K562 (cell line): Measurements from ENCODE around the gene OR6S1. TPM values are rescaled to one million over a fixed set of nuclear protein-coding genes. Genes with fewer than 3 reads are reported as not detected.
A peak's percentile ranks its signal among the peaks of the same experiment; 100 is the strongest.

ENCODE experiments used
- ARHGAP35 ChIP-seq: fragments of 450-650 bp; IDR thresholded peaks from 2 replicates; pipeline ENCODE4 v1.6.1; 2018; ENCODE audit not compliant: partially characterized antibody
- CREM ChIP-seq: IDR thresholded peaks from 2 replicates; pipeline ENCODE4 v1.6.1; 2014; ENCODE audit warnings: antibody characterized with exemption, low read depth
- ESRRA ChIP-seq: fragments of 450-650 bp; IDR thresholded peaks from 2 replicates; pipeline ENCODE4 v1.6.1; 2014; ENCODE audit warnings: low read depth, mild to moderate bottlenecking, moderate library complexity, borderline replicate concordance
- ETS2 ChIP-seq: IDR thresholded peaks from 2 replicates; pipeline ENCODE4 v1.6.1; 2016; ENCODE audit warnings: borderline replicate concordance, missing genetic modification characterization, mild to moderate bottlenecking, moderate library complexity, missing compliant biosample characterization; ENCODE audit not compliant: poor library complexity, severe bottlenecking
- GATAD2B ChIP-seq: fragments of 450-650 bp; IDR thresholded peaks from 2 replicates; pipeline ENCODE4 v1.6.1; 2017; ENCODE audit warnings: mild to moderate bottlenecking, borderline replicate concordance
- MCM2 ChIP-seq: fragments of 450-650 bp; IDR thresholded peaks from 2 replicates; pipeline ENCODE4 v1.6.1; 2017; ENCODE audit warnings: low read depth, mild to moderate bottlenecking
- PHTF2 ChIP-seq: fragments of 250-450 bp; sonication (Bioruptor Pico); IDR thresholded peaks from 2 replicates; pipeline ENCODE4 v1.5.0; 2021; ENCODE audit warnings: mild to moderate bottlenecking
- RBBP5 ChIP-seq: fragments of 200-600 bp; sonication (generic); IDR thresholded peaks from 2 replicates; pipeline ENCODE4 v1.6.1; 2012; ENCODE audit warnings: borderline replicate concordance, mild to moderate bottlenecking, low read length, control low read depth, inconsistent platforms; ENCODE audit not compliant: insufficient read depth, poor library complexity, severe bottlenecking
- RBM22 ChIP-seq: fragments of 200-400 bp; formaldehyde crosslinking; IDR thresholded peaks from 2 replicates; pipeline ENCODE4 v1.6.1; 2018; ENCODE audit warnings: low read length, low read depth; ENCODE audit not compliant: poor library complexity, severe bottlenecking
- SMC3 ChIP-seq: conservative IDR thresholded peaks from 2 replicates; pipeline ENCODE4 v1.6.1; 2011; ENCODE audit warnings: low read depth, low read length, improper control_type of control experiment; ENCODE audit not compliant: insufficient read depth
- ZNF253 ChIP-seq: fragments of 250-450 bp; sonication (Bioruptor Pico); conservative IDR thresholded peaks from 2 replicates; pipeline ENCODE4 v1.6.1; 2021; ENCODE audit warnings: mild to moderate bottlenecking
- ZNF263 ChIP-seq: sonication (generic); formaldehyde crosslinking; IDR thresholded peaks from 2 replicates; pipeline ENCODE4 v1.8.0; 2022; ENCODE audit warnings: mild to moderate bottlenecking, missing genetic modification reagents, borderline replicate concordance
- ZNF311 ChIP-seq: fragments of 250-450 bp; sonication (Bioruptor Pico); IDR thresholded peaks from 2 replicates; pipeline ENCODE4 v1.4.0; 2020; ENCODE audit warnings: mild to moderate bottlenecking, moderate library complexity
- polyA plus RNA-seq, 8 experiments: library from polyadenylated mRNA; depleted of rRNA in 4 of 8; stranded (reverse) in 5 of 8; unstranded in 3 of 8; fragments of >200 nt; fragmentation: Nextera tagmentation in 2 of 8; fragmentation: Illumina TruSeq in 1 of 8; extraction: Ambion mirVana in 2 of 8; extraction: Trizol in 1 of 8; gene quantifications; 2 replicates each; pipeline versions ENCODE4 v1.2.1 to v1.2.3, GENCODE V29; 2011 to 2014; ENCODE audit warnings: inconsistent platforms in 1 of 8, missing spikeins in 1 of 8
- total RNA-seq, 7 experiments: library from RNA; depleted of rRNA in 6 of 7; stranded (reverse); fragments of >200 nt in 6 of 7; fragmentation: Illumina TruSeq in 2 of 7; extraction: Trizol in 2 of 7; gene quantifications; 2 replicates each; pipeline versions ENCODE4 v1.2.1 to v1.2.3, GENCODE V29; 2011 to 2021; ENCODE audit warnings: low replicate concordance in 1 of 7
- TF ChIP-seq, protein P1 (sequence below), 2 experiments: IDR thresholded peaks; 2 replicates each; pipeline ENCODE4 v1.6.1; 2011; ENCODE audit warnings: borderline replicate concordance in 1 of 2, control low read depth in 1 of 2, low read depth in 1 of 2, low read length in 1 of 2, mild to moderate bottlenecking in 1 of 2, mixed read lengths in 1 of 2, moderate library complexity in 1 of 2; ENCODE audit not compliant: insufficient read depth in 1 of 2, insufficient read length in 1 of 2, poor library complexity in 1 of 2, severe bottlenecking in 1 of 2; ENCODE audit errors: extremely low read depth in 1 of 2
- TF ChIP-seq, protein P2 (sequence below): fragments of 450-650 bp; formaldehyde crosslinking; IDR thresholded peaks from 2 replicates; pipeline ENCODE4 v1.4.0; 2020; ENCODE audit warnings: mild to moderate bottlenecking, moderate library complexity
- TF ChIP-seq, protein P3 (sequence below): fragments of 250-450 bp; sonication (Bioruptor Pico); IDR thresholded peaks from 2 replicates; pipeline ENCODE4 v1.6.1; 2021; ENCODE audit warnings: mild to moderate bottlenecking
- TF ChIP-seq, protein P4 (sequence below): sonication (generic); formaldehyde crosslinking; IDR thresholded peaks from 2 replicates; pipeline ENCODE4 v1.8.0; 2022; ENCODE audit warnings: mild to moderate bottlenecking, missing genetic modification reagents
- TF ChIP-seq, protein P5 (sequence below): sonication (generic); formaldehyde crosslinking; IDR thresholded peaks from 2 replicates; pipeline ENCODE4 v1.8.0; 2022; ENCODE audit warnings: missing genetic modification reagents, mild to moderate bottlenecking, moderate library complexity, borderline replicate concordance

OR6S1 gene
- total and polyA plus RNA-seq, 9 of the 15 experiments (the other 6 are each of a cell fraction or from before 2014, with no cell fraction given), result not detected

DNA sequence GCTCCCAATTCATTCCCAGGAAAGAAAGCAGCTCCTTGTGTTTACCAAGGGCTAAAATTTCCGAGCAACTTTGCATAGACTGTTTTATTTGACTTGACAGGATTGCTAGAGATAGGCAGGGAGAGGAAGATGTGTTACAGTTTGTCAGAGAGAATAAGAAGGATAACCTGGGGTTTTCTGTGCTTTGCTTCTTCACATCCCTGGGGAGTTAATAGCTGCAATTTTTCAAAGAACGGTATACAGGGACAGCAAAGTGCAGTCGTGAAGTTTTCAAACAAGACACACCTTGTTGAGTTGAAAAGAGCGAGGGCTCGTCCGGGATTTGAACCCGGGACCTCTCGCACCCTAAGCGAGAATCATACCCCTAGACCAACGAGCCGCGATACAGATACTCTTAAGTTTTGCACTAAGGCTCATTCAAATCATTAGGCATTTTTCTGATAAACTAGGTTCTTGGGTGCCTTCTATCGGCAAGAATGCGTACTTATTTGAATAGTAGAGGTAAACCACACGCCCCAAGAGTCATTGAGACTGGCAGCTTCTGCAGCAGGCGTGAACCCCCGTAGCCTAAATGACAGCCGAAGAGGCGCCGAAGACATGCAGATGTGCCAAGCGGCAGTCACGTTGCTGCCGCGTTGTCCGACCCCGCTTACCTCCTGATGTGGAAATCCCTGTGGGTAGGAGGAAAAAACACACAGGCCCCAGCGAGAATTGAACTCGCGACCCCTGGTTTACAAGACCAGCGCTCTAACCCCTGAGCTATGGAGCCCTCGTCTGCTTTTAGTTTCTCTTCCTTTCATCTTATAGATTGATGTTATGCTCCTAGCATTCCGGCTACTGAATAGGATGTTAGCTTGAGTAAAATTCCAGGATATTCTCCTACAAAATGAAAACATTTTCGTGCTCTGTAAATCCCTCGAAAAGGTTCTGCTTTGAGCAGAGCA is 28.1 kb downstream of the OR6S1 start (continued):
- TF ChIP-seq PHTF2 (no peak), ZNF311 (no peak), RBM22 (no peak), ESRRA (peak; percentile 50; the same call in 1 of the 2 replicates), ARHGAP35 (no peak), MCM2 (no peak), SMC3 (no peak), ZNF253 (no peak), RBBP5 (peak; percentile 55), ETS2 (tag) (no peak), ZNF263 (CRISPR knock-in tag) (no peak), CREM (peak; percentile 50; the same call in 1 of the 2 replicates), GATAD2B (no peak)
- TF ChIP-seq, protein P1, sequence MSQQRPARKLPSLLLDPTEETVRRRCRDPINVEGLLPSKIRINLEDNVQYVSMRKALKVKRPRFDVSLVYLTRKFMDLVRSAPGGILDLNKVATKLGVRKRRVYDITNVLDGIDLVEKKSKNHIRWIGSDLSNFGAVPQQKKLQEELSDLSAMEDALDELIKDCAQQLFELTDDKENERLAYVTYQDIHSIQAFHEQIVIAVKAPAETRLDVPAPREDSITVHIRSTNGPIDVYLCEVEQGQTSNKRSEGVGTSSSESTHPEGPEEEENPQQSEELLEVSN (IDR thresholded peaks at IDR 0.05; ENCODE audit: borderline replicate concordance in 1 of 2, extremely low read depth in 1 of 2, insufficient read depth in 1 of 2, insufficient read length in 1 of 2, low read depth in 1 of 2, low read length in 1 of 2, poor library complexity in 1 of 2, severe bottlenecking in 1 of 2), result peak; percentile 72 to 86
- TF ChIP-seq, protein P2, sequence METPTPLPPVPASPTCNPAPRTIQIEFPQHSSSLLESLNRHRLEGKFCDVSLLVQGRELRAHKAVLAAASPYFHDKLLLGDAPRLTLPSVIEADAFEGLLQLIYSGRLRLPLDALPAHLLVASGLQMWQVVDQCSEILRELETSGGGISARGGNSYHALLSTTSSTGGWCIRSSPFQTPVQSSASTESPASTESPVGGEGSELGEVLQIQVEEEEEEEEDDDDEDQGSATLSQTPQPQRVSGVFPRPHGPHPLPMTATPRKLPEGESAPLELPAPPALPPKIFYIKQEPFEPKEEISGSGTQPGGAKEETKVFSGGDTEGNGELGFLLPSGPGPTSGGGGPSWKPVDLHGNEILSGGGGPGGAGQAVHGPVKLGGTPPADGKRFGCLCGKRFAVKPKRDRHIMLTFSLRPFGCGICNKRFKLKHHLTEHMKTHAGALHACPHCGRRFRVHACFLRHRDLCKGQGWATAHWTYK (CRISPR knock-in tag), result no peak
- TF ChIP-seq, protein P3, sequence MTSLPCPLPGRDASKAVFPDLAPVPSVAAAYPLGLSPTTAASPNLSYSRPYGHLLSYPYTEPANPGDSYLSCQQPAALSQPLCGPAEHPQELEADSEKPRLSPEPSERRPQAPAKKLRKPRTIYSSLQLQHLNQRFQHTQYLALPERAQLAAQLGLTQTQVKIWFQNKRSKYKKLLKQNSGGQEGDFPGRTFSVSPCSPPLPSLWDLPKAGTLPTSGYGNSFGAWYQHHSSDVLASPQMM (CRISPR knock-in tag), result no peak
- TF ChIP-seq, protein P4, sequence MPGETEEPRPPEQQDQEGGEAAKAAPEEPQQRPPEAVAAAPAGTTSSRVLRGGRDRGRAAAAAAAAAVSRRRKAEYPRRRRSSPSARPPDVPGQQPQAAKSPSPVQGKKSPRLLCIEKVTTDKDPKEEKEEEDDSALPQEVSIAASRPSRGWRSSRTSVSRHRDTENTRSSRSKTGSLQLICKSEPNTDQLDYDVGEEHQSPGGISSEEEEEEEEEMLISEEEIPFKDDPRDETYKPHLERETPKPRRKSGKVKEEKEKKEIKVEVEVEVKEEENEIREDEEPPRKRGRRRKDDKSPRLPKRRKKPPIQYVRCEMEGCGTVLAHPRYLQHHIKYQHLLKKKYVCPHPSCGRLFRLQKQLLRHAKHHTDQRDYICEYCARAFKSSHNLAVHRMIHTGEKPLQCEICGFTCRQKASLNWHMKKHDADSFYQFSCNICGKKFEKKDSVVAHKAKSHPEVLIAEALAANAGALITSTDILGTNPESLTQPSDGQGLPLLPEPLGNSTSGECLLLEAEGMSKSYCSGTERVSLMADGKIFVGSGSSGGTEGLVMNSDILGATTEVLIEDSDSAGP (CRISPR knock-in tag), result no peak
- TF ChIP-seq, protein P5, sequence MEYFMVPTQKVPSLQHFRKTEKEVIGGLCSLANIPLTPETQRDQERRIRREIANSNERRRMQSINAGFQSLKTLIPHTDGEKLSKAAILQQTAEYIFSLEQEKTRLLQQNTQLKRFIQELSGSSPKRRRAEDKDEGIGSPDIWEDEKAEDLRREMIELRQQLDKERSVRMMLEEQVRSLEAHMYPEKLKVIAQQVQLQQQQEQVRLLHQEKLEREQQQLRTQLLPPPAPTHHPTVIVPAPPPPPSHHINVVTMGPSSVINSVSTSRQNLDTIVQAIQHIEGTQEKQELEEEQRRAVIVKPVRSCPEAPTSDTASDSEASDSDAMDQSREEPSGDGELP, result peak; percentile 74; the same call in 1 of the 2 replicates
